ENCODE data around the gene ZNF266. TPM values are rescaled to one million over a fixed set of nuclear protein-coding genes. Genes with fewer than 3 reads are reported as not detected.

Gene ZNF266
- total RNA-seq, 1 donor from 2014 or later: 22.8 TPM

GRCh38 chr19:9381361-9381785 lies 54.0 kb downstream of the ZNF266 start:
- Histone ChIP-seq H3K4me3 (no peak overlapping the region), H3K27ac (no peak overlapping the region), H3K4me1 (no peaks in the 10 kb centered on the region), H3K36me3 (peaks cover 15 to 96% of the 10 kb centered on the region in 2 donors), H3K27me3 (no peaks in the 10 kb centered on the region), H3K9me3 (peaks cover 80% of the 10 kb centered on the region)
- intact Hi-C loops (cut with DNase I): no loop called here
- TF ChIP-seq POLR2AphosphoS5 (IDR thresholded peaks at IDR 0.05; ENCODE audit: insufficient read depth in 1 of 2, low read depth in 1 of 2): no peak
- no peak for TF ChIP-seq POLR2A (IDR thresholded peaks at IDR 0.05)
- TF ChIP-seq CTCF (IDR thresholded peaks at IDR 0.05): no peak
- no peak for DNase-seq (ENCODE audit: extremely low spot score in 2 of 2)

DNA sequence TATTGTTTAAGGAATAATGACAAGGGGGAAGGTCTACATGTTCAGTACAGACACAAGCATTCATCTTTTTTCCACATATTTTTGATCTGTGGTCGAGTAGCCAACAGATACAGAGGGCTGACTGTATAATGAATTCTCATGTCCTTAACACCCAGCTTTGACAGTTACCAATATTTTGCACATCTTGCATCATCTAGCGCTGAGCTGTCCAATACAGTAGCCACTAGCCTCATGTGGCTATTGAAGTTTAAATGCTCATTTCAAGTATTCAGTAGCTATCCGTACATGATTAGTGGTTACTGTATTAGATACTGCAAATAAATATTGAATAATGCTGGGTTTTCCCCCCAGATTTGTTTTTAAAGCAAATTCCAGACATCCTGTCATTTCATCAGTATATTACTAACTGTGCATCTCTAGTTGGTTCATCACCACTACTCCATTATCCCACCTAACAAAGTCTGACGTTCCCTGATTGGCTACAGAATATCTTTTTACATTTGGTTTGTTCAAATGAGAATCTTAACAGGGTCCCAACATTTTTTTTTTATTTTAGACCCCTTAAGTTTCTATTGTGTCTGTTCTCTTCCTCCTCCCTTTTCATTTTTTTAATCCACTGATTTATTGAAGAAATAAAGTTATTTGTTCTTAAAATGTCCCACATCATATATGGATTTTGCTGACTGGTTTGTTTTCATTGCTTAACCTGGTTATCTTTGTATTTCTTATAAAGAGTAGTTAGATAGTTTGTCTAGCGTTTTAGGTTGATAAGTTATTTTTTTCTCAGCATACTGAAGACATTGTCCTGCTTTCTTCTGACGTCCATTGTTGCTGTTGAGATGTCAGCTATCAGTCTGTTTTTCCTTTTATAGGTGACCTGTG lies 64.4 kb downstream of the ZNF266 start:
- TF ChIP-seq CTCF (IDR thresholded peaks at IDR 0.05) (no peak), POLR2A (IDR thresholded peaks at IDR 0.05) (no peak)
- Histone ChIP-seq H3K36me3 (peaks cover 3 to 38% of the 10 kb centered on the region in 2 donors), H3K4me3 (no peak overlapping the region), H3K9me3 (peaks cover 20% of the 10 kb centered on the region), H3K27ac (no peak overlapping the region), H3K27me3 (no peaks in the 10 kb centered on the region), H3K4me1 (no peaks in the 10 kb centered on the region)
- DNase-seq (ENCODE audit: extremely low spot score in 2 of 2): no peak
- intact Hi-C loops (cut with DNase I): no loop called here

DNA sequence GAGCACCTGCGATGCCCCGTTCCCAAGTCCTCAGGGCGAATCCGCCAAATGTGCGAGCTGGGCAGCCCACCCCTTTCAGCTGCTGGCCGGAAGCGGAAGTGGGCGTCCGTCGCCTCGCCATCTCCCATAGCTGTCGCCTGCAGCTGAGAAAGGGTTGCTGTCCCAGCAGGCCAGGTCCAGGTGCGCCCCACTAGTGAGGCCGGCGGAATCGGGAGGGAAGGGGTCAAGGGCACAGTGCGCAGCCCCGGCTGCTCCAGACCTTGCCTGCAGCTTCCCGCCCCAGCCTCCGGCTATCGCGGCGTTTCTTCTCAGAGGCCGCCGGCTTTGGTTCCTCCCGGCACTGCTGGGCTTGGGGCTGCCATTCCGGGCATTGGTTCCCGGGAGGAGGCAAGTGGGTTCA lies 72.5 kb downstream of the ZNF266 start, which contains the start of gene ZNF177:
ZNF177 (plus strand) TSS at position 109 of the 400 bp plus-strand sequence. CDS start 15,299 bp downstream, outside the sequence.
- Histone ChIP-seq H3K4me1 (peaks cover 5% of the 10 kb centered on the region), H3K9me3 (peaks cover 26% of the 10 kb centered on the region), H3K27ac (no peak within 1 kb of the TSS), H3K4me3 (peak within 1 kb of the TSS; percentile 1 to 19), H3K27me3 (no peaks in the 10 kb centered on the region), H3K36me3 (peaks cover 0 to 22% of the 10 kb centered on the region in 2 donors)
- no peak for DNase-seq (ENCODE audit: extremely low spot score in 2 of 2)
- TF ChIP-seq POLR2AphosphoS5 (IDR thresholded peaks at IDR 0.05; ENCODE audit: insufficient read depth in 1 of 2, low read depth in 1 of 2): no peak
- no peak for TF ChIP-seq CTCF (IDR thresholded peaks at IDR 0.05)
- TF ChIP-seq POLR2A (IDR thresholded peaks at IDR 0.05): no peak
- intact Hi-C loops (cut with DNase I): no loop called here

Other genes starting within 250 kb of the ZNF266 start
- gene OR7D4, start 216.0 kb downstream of the ZNF266 start, total RNA-seq: not detected
- gene OR7E24, start 184.6 kb downstream of the ZNF266 start, total RNA-seq: not detected
- gene ZNF699, start 125.7 kb downstream of the ZNF266 start, total RNA-seq: 11.0 TPM
- gene ZNF559, start 111.4 kb downstream of the ZNF266 start, total RNA-seq: 23.1 TPM
- gene ZNF177, start 72.6 kb downstream of the ZNF266 start, total RNA-seq: 0.98 TPM
- 0.49 TPM for gene ZNF560, start 63.0 kb upstream of the ZNF266 start, total RNA-seq
- gene ZNF426, start 103.1 kb upstream of the ZNF266 start, total RNA-seq: 11.3 TPM
- gene ZNF121, start 148.9 kb upstream of the ZNF266 start, total RNA-seq: 36.6 TPM
- 29.2 TPM for gene ZNF561, start 185.7 kb upstream of the ZNF266 start, total RNA-seq
- gene ZNF562, start 239.5 kb upstream of the ZNF266 start, total RNA-seq: 36.3 TPM